HG02852 (cell line): ENCODE data around the gene TCF3.
"Not testable (repeated sequence)": the region's sequence is repeated elsewhere in the genome, so short reads cannot be mapped to it uniquely, and the experiment has no call there.

Experiments used
- ATAC-seq: cut with Tn5 transposase; IDR thresholded peaks from one replicate; pipeline ENCODE4 v1.9.1; 2021; ENCODE audit warnings: mild to moderate bottlenecking, moderate library complexity; ENCODE audit not compliant: unreplicated experiment

The TCF3 gene

GRCh38 chr19:1653300-1653628, 849 bp upstream of the TCF3 start:
- ATAC-seq: no peak

- no peak for ATAC-seq
Measured at GRCh38 chr19:1651568-1652291, 685 bp downstream of the TCF3 start.

- ATAC-seq: no peak
Measured at GRCh38 chr19:1650650-1651567, 1.5 kb downstream of the TCF3 start.

- no peak for ATAC-seq
Measured at GRCh38 chr19:1649706-1650649, 2.4 kb downstream of the TCF3 start.

- ATAC-seq: no peak
Measured at GRCh38 chr19:1648920-1649541, 3.4 kb downstream of the TCF3 start.

- ATAC-seq: peak; percentile 21
Measured at GRCh38 chr19:1648459-1648849, 4.0 kb downstream of the TCF3 start.

GRCh38 chr19:1647501-1648458, 4.6 kb downstream of the TCF3 start:
- ATAC-seq: no peak

- ATAC-seq: no peak
Measured at GRCh38 chr19:1646659-1647453, 5.6 kb downstream of the TCF3 start.

GRCh38 chr19:1646149-1646548, 6.3 kb downstream of the TCF3 start:
- ATAC-seq: no peak

GRCh38 chr19:1645299-1645698, 7.1 kb downstream of the TCF3 start:
- no peak for ATAC-seq

GRCh38 chr19:1644070-1644469, 8.3 kb downstream of the TCF3 start:
- no peak for ATAC-seq

- not testable (repeated sequence) for ATAC-seq
Measured at GRCh38 chr19:1640893-1641448, 11.4 kb downstream of the TCF3 start.

- no peak for ATAC-seq
Measured at GRCh38 chr19:1636325-1637236, 15.8 kb downstream of the TCF3 start.

- ATAC-seq: no peak
Measured at GRCh38 chr19:1634938-1635243, 17.5 kb downstream of the TCF3 start.

- ATAC-seq: no peak
Measured at GRCh38 chr19:1634242-1634937, 18.0 kb downstream of the TCF3 start.

- ATAC-seq: no peak
Measured at GRCh38 chr19:1633269-1633826, 19.1 kb downstream of the TCF3 start.
